ENCODE measurements around the gene GRIN2D. TPM values are rescaled to one million over a fixed set of nuclear protein-coding genes. Genes with fewer than 3 reads are reported as not detected.
A peak's percentile ranks its signal among the peaks of the same experiment; 100 is the strongest.

GRIN2D gene
- total RNA-seq, 1 experiment from 2014 or later, result 23.0 TPM

DNA sequence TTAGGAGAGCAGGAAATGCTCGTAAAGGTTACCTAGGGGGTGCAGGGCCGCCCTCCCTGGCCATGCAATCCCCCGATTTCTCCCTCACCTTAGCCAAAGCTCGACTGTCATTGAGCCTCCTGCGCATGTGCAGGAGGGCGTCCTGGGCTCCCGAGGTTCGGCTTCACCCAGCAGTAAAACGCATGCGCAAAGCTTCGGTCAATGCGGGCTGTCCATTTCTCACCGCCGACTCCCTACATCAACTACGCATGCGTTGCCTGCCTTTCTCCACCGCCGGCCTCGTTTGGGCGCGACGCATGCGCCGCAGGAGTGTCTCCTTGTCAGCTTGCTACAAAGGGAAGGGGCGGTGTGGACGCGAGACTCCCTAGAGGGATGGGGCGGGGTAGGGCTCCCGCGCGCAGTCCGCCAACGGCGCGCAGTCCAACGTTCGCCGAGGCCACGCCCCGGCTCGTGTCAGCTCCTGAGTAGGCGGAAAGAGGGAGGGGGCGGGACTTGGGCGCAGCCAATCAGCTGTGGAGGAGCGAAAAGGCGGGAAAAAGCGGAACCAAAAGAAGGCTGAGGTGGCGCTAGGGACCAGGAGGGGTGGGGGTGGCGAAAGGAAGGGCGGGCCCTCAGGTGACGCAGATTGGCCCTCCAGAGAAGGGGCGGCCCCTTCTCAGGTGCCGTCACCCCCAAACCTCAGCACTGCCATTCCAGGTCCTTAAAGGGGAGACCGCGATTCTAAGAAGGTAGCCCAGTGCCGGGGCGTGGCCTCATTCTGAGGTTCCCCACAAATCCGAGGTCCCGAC, 29.5 kb upstream of the GRIN2D start, which contains the start of the genes SYNGR4 and TMEM143 (continued):
- TF ChIP-seq, protein P1, sequence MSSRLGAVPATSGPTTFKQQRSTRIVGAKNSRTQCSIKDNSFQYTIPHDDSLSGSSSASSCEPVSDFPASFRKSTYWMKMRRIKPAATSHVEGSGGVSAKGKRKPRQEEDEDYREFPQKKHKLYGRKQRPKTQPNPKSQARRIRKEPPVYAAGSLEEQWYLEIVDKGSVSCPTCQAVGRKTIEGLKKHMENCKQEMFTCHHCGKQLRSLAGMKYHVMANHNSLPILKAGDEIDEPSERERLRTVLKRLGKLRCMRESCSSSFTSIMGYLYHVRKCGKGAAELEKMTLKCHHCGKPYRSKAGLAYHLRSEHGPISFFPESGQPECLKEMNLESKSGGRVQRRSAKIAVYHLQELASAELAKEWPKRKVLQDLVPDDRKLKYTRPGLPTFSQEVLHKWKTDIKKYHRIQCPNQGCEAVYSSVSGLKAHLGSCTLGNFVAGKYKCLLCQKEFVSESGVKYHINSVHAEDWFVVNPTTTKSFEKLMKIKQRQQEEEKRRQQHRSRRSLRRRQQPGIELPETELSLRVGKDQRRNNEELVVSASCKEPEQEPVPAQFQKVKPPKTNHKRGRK (CRISPR knock-in tag; IDR thresholded peaks at IDR 0.05; ENCODE audit: borderline replicate concordance), result no peak
- TF ChIP-seq FOXK1 (CRISPR knock-in tag; IDR thresholded peaks at IDR 0.05) (peak; percentile 79), ELF4 (CRISPR knock-in tag; IDR thresholded peaks at IDR 0.05; ENCODE audit: low read depth) (no peak), SMAD3 (CRISPR knock-in tag; IDR thresholded peaks at IDR 0.05; ENCODE audit: borderline replicate concordance) (0 out of 2 replicates have a peak, but pooled peaks have one; percentile 44), NFYB (CRISPR knock-in tag; conservative IDR thresholded peaks at IDR 0.05; ENCODE audit: low read depth) (peak; percentile 80), MYBL2 (CRISPR knock-in tag; IDR thresholded peaks at IDR 0.05) (peak; percentile 95), ZNF138 (CRISPR knock-in tag; conservative IDR thresholded peaks at IDR 0.05) (no peak), ZNF121 (CRISPR knock-in tag; IDR thresholded peaks at IDR 0.05) (no peak)
- TF ChIP-seq, protein P2, sequence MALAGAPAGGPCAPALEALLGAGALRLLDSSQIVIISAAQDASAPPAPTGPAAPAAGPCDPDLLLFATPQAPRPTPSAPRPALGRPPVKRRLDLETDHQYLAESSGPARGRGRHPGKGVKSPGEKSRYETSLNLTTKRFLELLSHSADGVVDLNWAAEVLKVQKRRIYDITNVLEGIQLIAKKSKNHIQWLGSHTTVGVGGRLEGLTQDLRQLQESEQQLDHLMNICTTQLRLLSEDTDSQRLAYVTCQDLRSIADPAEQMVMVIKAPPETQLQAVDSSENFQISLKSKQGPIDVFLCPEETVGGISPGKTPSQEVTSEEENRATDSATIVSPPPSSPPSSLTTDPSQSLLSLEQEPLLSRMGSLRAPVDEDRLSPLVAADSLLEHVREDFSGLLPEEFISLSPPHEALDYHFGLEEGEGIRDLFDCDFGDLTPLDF (CRISPR knock-in tag; IDR thresholded peaks at IDR 0.05), result no peak
- TF ChIP-seq, protein P3, sequence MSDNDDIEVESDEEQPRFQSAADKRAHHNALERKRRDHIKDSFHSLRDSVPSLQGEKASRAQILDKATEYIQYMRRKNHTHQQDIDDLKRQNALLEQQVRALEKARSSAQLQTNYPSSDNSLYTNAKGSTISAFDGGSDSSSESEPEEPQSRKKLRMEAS (CRISPR knock-in tag; IDR thresholded peaks at IDR 0.05), result peak; percentile 90; the same call in 1 of the 2 replicates
- TF ChIP-seq, protein P4, sequence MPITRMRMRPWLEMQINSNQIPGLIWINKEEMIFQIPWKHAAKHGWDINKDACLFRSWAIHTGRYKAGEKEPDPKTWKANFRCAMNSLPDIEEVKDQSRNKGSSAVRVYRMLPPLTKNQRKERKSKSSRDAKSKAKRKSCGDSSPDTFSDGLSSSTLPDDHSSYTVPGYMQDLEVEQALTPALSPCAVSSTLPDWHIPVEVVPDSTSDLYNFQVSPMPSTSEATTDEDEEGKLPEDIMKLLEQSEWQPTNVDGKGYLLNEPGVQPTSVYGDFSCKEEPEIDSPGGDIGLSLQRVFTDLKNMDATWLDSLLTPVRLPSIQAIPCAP (CRISPR knock-in tag; IDR thresholded peaks at IDR 0.05), result no peak
- TF ChIP-seq, protein P5, sequence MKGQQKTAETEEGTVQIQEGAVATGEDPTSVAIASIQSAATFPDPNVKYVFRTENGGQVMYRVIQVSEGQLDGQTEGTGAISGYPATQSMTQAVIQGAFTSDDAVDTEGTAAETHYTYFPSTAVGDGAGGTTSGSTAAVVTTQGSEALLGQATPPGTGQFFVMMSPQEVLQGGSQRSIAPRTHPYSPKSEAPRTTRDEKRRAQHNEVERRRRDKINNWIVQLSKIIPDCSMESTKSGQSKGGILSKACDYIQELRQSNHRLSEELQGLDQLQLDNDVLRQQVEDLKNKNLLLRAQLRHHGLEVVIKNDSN (CRISPR knock-in tag; IDR thresholded peaks at IDR 0.05), result no peak; the same call in 1 of the 2 replicates

DNA sequence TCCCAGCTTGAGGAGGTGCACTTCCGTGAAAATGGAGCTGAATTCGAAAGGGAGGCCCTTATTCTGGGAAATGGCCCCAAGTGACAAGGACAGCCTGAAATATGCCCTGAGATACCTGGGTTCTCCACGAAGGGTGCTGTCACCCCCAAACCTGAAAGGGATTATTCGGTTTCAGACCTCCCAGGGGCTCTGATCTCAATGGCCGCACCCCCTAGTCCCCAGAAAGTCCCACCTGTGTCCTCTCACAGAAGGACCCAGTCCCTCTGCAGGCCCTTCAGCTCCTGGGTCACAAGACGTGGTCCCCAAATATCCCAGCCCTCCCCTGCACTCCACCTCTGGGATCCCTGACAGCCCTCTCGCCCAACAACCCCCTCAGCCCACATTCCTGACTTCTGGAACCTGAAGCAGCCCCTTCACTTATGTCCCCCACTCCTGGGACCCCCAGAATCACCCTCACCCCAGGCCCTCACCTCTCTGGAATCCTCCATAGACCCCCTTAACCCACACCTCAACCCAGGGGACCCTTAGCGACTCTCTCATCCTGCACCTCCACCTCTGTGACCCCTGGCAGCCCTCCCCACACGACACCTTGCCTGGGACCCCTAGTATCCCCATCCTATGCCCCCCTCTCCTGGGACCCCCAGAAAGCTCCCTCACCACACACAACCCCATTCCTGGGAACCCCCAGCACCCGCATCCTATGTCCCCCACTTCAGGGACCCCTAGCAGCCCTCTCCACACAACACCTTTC, 28.7 kb upstream of the GRIN2D start:
- CTCF ChIA-PET, result interaction anchor here (1.0 to 4.8 kb wide), 12 partner anchors 8 to 244 kb away, joined by 3 to 80 read pairs (median 10); partner anchors contain the start of gene KDELR1
- Mint-ChIP-seq H3K9me3 (no peaks in the 10 kb centered on the region), H3K4me3 (peak overlapping the region; percentile 63), H3K4me1 (peaks cover 9% of the 10 kb centered on the region), H3K27me3 (ENCODE audit: low read depth) (peaks cover 18% of the 10 kb centered on the region), H3K27ac (peak overlapping the region; percentile 84), H3K36me3 (peaks cover 4% of the 10 kb centered on the region; the same call in 1 of the 2 replicates)
- DNase-seq (ENCODE audit: low spot score) (no peak), ATAC-seq (no peak)
- POLR2A ChIA-PET, result interaction anchor here (0.6 to 2.1 kb wide), 8 partner anchors 26 to 277 kb away, joined by 3 to 15 read pairs (median 6); partner anchors contain the start of genes EMP3 and KDELR1
- no peak for TF ChIP-seq ZNF121 (CRISPR knock-in tag; IDR thresholded peaks at IDR 0.05)
- TF ChIP-seq, protein P2 (CRISPR knock-in tag; IDR thresholded peaks at IDR 0.05), result no peak
- TF ChIP-seq MXD4 (CRISPR knock-in tag; IDR thresholded peaks at IDR 0.05; ENCODE audit: borderline replicate concordance), result no peak
- no peak for TF ChIP-seq EMX1 (CRISPR knock-in tag; IDR thresholded peaks at IDR 0.05)
- TF ChIP-seq, protein P3 (CRISPR knock-in tag; IDR thresholded peaks at IDR 0.05), result no peak
- no peak for TF ChIP-seq FOXK1 (CRISPR knock-in tag; IDR thresholded peaks at IDR 0.05)
- TF ChIP-seq ATF1 (CRISPR knock-in tag; IDR thresholded peaks at IDR 0.05), result no peak
- TF ChIP-seq, protein P6, sequence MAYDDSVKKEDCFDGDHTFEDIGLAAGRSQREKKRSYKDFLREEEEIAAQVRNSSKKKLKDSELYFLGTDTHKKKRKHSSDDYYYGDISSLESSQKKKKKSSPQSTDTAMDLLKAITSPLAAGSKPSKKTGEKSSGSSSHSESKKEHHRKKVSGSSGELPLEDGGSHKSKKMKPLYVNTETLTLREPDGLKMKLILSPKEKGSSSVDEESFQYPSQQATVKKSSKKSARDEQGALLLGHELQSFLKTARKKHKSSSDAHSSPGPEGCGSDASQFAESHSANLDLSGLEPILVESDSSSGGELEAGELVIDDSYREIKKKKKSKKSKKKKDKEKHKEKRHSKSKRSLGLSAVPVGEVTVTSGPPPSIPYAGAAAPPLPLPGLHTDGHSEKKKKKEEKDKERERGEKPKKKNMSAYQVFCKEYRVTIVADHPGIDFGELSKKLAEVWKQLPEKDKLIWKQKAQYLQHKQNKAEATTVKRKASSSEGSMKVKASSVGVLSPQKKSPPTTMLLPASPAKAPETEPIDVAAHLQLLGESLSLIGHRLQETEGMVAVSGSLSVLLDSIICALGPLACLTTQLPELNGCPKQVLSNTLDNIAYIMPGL (CRISPR knock-in tag; IDR thresholded peaks at IDR 0.05), result no peak
- no peak for TF ChIP-seq JAZF1 (CRISPR knock-in tag; IDR thresholded peaks at IDR 0.05)
- no peak for TF ChIP-seq HMGA2 (CRISPR knock-in tag; IDR thresholded peaks at IDR 0.05)
- TF ChIP-seq, protein P7, sequence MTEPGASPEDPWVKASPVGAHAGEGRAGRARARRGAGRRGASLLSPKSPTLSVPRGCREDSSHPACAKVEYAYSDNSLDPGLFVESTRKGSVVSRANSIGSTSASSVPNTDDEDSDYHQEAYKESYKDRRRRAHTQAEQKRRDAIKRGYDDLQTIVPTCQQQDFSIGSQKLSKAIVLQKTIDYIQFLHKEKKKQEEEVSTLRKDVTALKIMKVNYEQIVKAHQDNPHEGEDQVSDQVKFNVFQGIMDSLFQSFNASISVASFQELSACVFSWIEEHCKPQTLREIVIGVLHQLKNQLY (CRISPR knock-in tag; IDR thresholded peaks at IDR 0.05), result no peak
- TF ChIP-seq, protein P8, sequence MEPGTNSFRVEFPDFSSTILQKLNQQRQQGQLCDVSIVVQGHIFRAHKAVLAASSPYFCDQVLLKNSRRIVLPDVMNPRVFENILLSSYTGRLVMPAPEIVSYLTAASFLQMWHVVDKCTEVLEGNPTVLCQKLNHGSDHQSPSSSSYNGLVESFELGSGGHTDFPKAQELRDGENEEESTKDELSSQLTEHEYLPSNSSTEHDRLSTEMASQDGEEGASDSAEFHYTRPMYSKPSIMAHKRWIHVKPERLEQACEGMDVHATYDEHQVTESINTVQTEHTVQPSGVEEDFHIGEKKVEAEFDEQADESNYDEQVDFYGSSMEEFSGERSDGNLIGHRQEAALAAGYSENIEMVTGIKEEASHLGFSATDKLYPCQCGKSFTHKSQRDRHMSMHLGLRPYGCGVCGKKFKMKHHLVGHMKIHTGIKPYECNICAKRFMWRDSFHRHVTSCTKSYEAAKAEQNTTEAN (CRISPR knock-in tag; IDR thresholded peaks at IDR 0.05), result no peak
- TF ChIP-seq TP53 (CRISPR knock-in tag; IDR thresholded peaks at IDR 0.05), result no peak
- TF ChIP-seq CREB1 (CRISPR knock-in tag; IDR thresholded peaks at IDR 0.05), result no peak
- TF ChIP-seq ZNF317 (CRISPR knock-in tag; IDR thresholded peaks at IDR 0.05; ENCODE audit: borderline replicate concordance, low read depth), result no peak
